COR-L47 (cell line): ENCODE results near the gene CWF19L2.

Experiments used
- DNase-seq: peaks from one replicate; lab custom pipeline; 2025; lab: John Stamatoyannopoulos, UW

The CWF19L2 gene

DNA sequence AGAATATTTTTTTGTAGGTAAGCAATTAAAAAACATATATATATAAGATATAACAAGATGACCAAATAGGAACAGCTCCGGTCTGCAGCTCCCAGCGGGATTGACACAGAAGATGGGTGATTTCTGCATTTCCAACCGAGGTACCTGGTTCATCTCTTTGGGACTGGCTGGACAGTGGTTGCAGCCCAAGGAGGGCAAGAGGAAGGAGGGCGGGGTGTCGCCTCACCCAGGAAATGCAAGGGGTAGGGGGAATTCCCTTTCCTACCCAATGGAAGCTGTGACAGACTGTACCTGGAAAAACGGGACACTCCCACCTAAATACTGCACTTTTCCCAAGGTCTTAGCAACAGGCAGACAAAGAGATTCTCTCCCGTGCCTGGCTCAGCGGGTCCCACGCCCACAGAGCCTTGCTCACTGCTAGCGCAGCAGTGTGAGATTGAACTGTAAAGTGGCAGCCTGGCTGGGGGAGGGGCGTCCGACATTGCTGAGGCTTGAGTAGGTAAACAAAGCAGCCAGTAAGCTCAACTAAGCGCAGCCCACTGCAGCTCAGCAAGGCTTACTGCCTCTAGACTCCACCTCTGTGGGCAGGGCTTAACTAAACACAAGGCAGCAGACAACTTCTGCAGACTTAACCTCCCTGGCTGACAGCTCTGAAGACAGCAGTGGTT, 163.8 kb downstream of the CWF19L2 start:
- DNase-seq = no peak

DNA sequence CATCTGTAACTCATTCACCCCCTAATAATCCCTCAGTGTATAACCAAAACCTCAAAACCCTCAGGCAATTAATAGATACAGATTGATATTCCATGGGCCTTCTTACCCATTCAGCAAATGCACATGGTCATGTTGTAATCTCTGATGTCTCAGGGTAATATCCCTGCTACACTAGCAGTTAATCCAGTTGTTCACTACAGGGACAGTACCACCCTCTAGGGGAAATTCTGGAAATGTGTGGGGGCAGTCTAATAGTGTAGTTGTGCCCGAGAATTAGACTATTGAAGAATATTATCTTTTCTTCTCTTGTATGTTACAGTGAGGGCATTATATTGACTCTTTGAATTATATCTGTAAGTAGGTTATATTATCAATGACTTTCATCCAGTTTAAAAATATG, 175.4 kb downstream of the CWF19L2 start:
- DNase-seq = no peak
